ENCODE measurements around the gene PSTPIP2. TPM values are rescaled to one million over a fixed set of nuclear protein-coding genes. Genes with fewer than 3 reads are reported as not detected.
"Not testable (repeated sequence)": the region's sequence is repeated elsewhere in the genome, so short reads cannot be mapped to it uniquely, and the experiment has no call there.

Gene PSTPIP2
- total and polyA plus RNA-seq, 5 donors = 1.5 to 4.0 (median 2.3) TPM

GRCh38 chr18:46002934-46003333 lies 69.1 kb downstream of the PSTPIP2 start:
- DNase-seq (no peak), ATAC-seq (no peak)
- Histone ChIP-seq H3K9me3 (ENCODE audit: control insufficient read depth, low read length) (no peaks in the 10 kb centered on the region), H3K27ac (ENCODE audit: low read length) (no peak overlapping the region), H3K4me1 (ENCODE audit: control insufficient read depth, insufficient read depth, low read length) (no peaks in the 10 kb centered on the region), H3K4me3 (ENCODE audit: low read length) (no peak overlapping the region), H3K27me3 (ENCODE audit: control insufficient read depth, insufficient read depth) (no peaks in the 10 kb centered on the region)
- WGBS = 100% methylated on average over 1 of the region's 1 CpG
- intact Hi-C loops (cut with DNase I) = no loop called here

- Histone ChIP-seq H3K27me3 (ENCODE audit: control insufficient read depth, insufficient read depth) (no peaks in the 10 kb centered on the region), H3K4me3 (ENCODE audit: low read length) (no peak overlapping the region), H3K4me1 (ENCODE audit: control insufficient read depth, insufficient read depth, low read length) (no peaks in the 10 kb centered on the region), H3K9me3 (ENCODE audit: control insufficient read depth, low read length) (no peaks in the 10 kb centered on the region), H3K27ac (ENCODE audit: low read length) (no peak overlapping the region)
- intact Hi-C loops (cut with DNase I) = no loop called here
- DNase-seq (no peak), ATAC-seq (no peak)
- 91% methylated on average over 2 of the region's 2 CpGs for WGBS
Measured at GRCh38 chr18:46001892-46002291, 70.2 kb downstream of the PSTPIP2 start.

- H3K27me3 ChIP-seq (ENCODE audit: control insufficient read depth, insufficient read depth) = no peaks in the 10 kb centered on the region
- no peak for DNase-seq
Measured at GRCh38 chr18:46001074-46001473, 71.0 kb downstream of the PSTPIP2 start.

GRCh38 chr18:45999536-45999935 lies 72.5 kb downstream of the PSTPIP2 start:
- Histone ChIP-seq H3K27ac (ENCODE audit: low read length) (no peak overlapping the region), H3K27me3 (ENCODE audit: control insufficient read depth, insufficient read depth) (no peaks in the 10 kb centered on the region), H3K4me3 (ENCODE audit: low read length) (no peak overlapping the region), H3K4me1 (ENCODE audit: control insufficient read depth, insufficient read depth, low read length) (no peaks in the 10 kb centered on the region), H3K9me3 (ENCODE audit: control insufficient read depth, low read length) (no peaks in the 10 kb centered on the region)
- ATAC-seq = no peak
- 77% methylated on average over 3 of the region's 3 CpGs for WGBS
- intact Hi-C loops (cut with DNase I) = no loop called here
- DNase-seq = no peak

More at GRCh38 chr18:46001074-46001473, 71.0 kb downstream of the PSTPIP2 start:
- intact Hi-C loops (cut with DNase I) = no loop called here
- H3K4me3 ChIP-seq (ENCODE audit: low read length) = no peak overlapping the region
- 76% methylated on average over 1 of the region's 1 CpG for WGBS
- no peaks in the 10 kb centered on the region for H3K4me1 ChIP-seq (ENCODE audit: control insufficient read depth, insufficient read depth, low read length)
- H3K9me3 ChIP-seq (ENCODE audit: control insufficient read depth, low read length) = no peaks in the 10 kb centered on the region
- no peak overlapping the region for H3K27ac ChIP-seq (ENCODE audit: low read length)
- no peak for ATAC-seq

- 60% methylated on average over 3 of the region's 3 CpGs for WGBS
- no peaks in the 10 kb centered on the region for H3K4me1 ChIP-seq (ENCODE audit: control insufficient read depth, insufficient read depth, low read length)
- intact Hi-C loops (cut with DNase I) = no loop called here
- no peak for ATAC-seq
- H3K9me3 ChIP-seq (ENCODE audit: control insufficient read depth, low read length) = no peaks in the 10 kb centered on the region
- no peak overlapping the region for H3K27ac ChIP-seq (ENCODE audit: low read length)
- DNase-seq = no peak
- no peaks in the 10 kb centered on the region for H3K27me3 ChIP-seq (ENCODE audit: control insufficient read depth, insufficient read depth)
- H3K4me3 ChIP-seq (ENCODE audit: low read length) = no peak overlapping the region
Measured at GRCh38 chr18:45998244-45998643, 73.8 kb downstream of the PSTPIP2 start.

- no peaks in the 10 kb centered on the region for H3K9me3 ChIP-seq (ENCODE audit: control insufficient read depth, low read length)
- no peak overlapping the region for H3K27ac ChIP-seq (ENCODE audit: low read length)
- no peaks in the 10 kb centered on the region for H3K27me3 ChIP-seq (ENCODE audit: control insufficient read depth, insufficient read depth)
- no peak for DNase-seq
- no peaks in the 10 kb centered on the region for H3K4me1 ChIP-seq (ENCODE audit: control insufficient read depth, insufficient read depth, low read length)
- WGBS = 74% methylated on average over 8 of the region's 8 CpGs
- intact Hi-C loops (cut with DNase I) = no loop called here
- no peak for ATAC-seq
- no peak overlapping the region for H3K4me3 ChIP-seq (ENCODE audit: low read length)
Measured at GRCh38 chr18:45997700-45998151, 74.3 kb downstream of the PSTPIP2 start.

GRCh38 chr18:45995461-45995860 lies 76.6 kb downstream of the PSTPIP2 start:
- 95% methylated on average over 3 of the region's 3 CpGs for WGBS
- ATAC-seq (no peak), DNase-seq (no peak)
- H3K4me3 ChIP-seq (ENCODE audit: low read length) = no peak overlapping the region
- H3K27ac ChIP-seq (ENCODE audit: low read length) = no peak overlapping the region
- H3K27me3 ChIP-seq (ENCODE audit: control insufficient read depth, insufficient read depth) = no peaks in the 10 kb centered on the region
- no peaks in the 10 kb centered on the region for H3K4me1 ChIP-seq (ENCODE audit: control insufficient read depth, insufficient read depth, low read length)
- H3K9me3 ChIP-seq (ENCODE audit: control insufficient read depth, low read length) = no peaks in the 10 kb centered on the region
- intact Hi-C loops (cut with DNase I) = no loop called here

GRCh38 chr18:45993438-45993837 lies 78.6 kb downstream of the PSTPIP2 start:
- no peaks in the 10 kb centered on the region for H3K9me3 ChIP-seq (ENCODE audit: control insufficient read depth, low read length)
- no peak overlapping the region for H3K27ac ChIP-seq (ENCODE audit: low read length)
- WGBS = 76% methylated on average over 4 of the region's 4 CpGs
- H3K4me3 ChIP-seq (ENCODE audit: low read length) = no peak overlapping the region
- no peaks in the 10 kb centered on the region for H3K27me3 ChIP-seq (ENCODE audit: control insufficient read depth, insufficient read depth)
- no peak for ATAC-seq
- no peaks in the 10 kb centered on the region for H3K4me1 ChIP-seq (ENCODE audit: control insufficient read depth, insufficient read depth, low read length)
- intact Hi-C loops (cut with DNase I) = no loop called here
- DNase-seq = no peak

GRCh38 chr18:45992527-45992926 lies 79.5 kb downstream of the PSTPIP2 start:
- ATAC-seq; H3K4me1 ChIP-seq (ENCODE audit: control insufficient read depth, insufficient read depth, low read length); intact Hi-C loops (cut with DNase I); DNase-seq; H3K27ac ChIP-seq (ENCODE audit: low read length); H3K9me3 ChIP-seq (ENCODE audit: control insufficient read depth, low read length); H3K27me3 ChIP-seq (ENCODE audit: control insufficient read depth, insufficient read depth); H3K4me3 ChIP-seq (ENCODE audit: low read length): not testable (repeated sequence)
- 79% methylated on average over 6 of the region's 6 CpGs for WGBS

GRCh38 chr18:45991788-45992187 lies 80.3 kb downstream of the PSTPIP2 start:
- intact Hi-C loops (cut with DNase I) = no loop called here
- WGBS = 91% methylated on average over 3 of the region's 3 CpGs

GRCh38 chr18:45984546-45985235 lies 87.4 kb downstream of the PSTPIP2 start:
- ATAC-seq (no peak), DNase-seq (no peak)
- Histone ChIP-seq H3K27me3 (ENCODE audit: control insufficient read depth, insufficient read depth) (no peaks in the 10 kb centered on the region), H3K9me3 (ENCODE audit: control insufficient read depth, low read length) (no peaks in the 10 kb centered on the region), H3K4me1 (ENCODE audit: control insufficient read depth, insufficient read depth, low read length) (no peaks in the 10 kb centered on the region), H3K27ac (ENCODE audit: low read length) (no peak overlapping the region), H3K4me3 (ENCODE audit: low read length) (no peak overlapping the region)
- 88% methylated on average over 4 of the region's 4 CpGs for WGBS
- intact Hi-C loops (cut with DNase I) = no loop called here

More at GRCh38 chr18:45991788-45992187, 80.3 kb downstream of the PSTPIP2 start:
- Histone ChIP-seq H3K9me3 (ENCODE audit: control insufficient read depth, low read length) (no peaks in the 10 kb centered on the region), H3K4me1 (ENCODE audit: control insufficient read depth, insufficient read depth, low read length) (no peaks in the 10 kb centered on the region), H3K27me3 (ENCODE audit: control insufficient read depth, insufficient read depth) (no peaks in the 10 kb centered on the region), H3K4me3 (ENCODE audit: low read length) (no peak overlapping the region), H3K27ac (ENCODE audit: low read length) (no peak overlapping the region)
- DNase-seq = no peak
- no peak for ATAC-seq

GRCh38 chr18:45981821-45982220 lies 90.2 kb downstream of the PSTPIP2 start:
- Histone ChIP-seq H3K4me3 (ENCODE audit: low read length) (no peak overlapping the region), H3K27me3 (ENCODE audit: control insufficient read depth, insufficient read depth) (no peaks in the 10 kb centered on the region), H3K9me3 (ENCODE audit: control insufficient read depth, low read length) (no peaks in the 10 kb centered on the region), H3K4me1 (ENCODE audit: control insufficient read depth, insufficient read depth, low read length) (no peaks in the 10 kb centered on the region), H3K27ac (ENCODE audit: low read length) (no peak overlapping the region)
- ATAC-seq (no peak), DNase-seq (no peak)
- intact Hi-C loops (cut with DNase I) = no loop called here
- WGBS = 74% methylated on average over 2 of the region's 2 CpGs
